ENCODE results near the gene CTNNA3. TPM values are rescaled to one million over a fixed set of nuclear protein-coding genes. Genes with fewer than 3 reads are reported as not detected.

CTNNA3 gene
- polyA plus RNA-seq, 1 experiment: 0.26 TPM

DNA sequence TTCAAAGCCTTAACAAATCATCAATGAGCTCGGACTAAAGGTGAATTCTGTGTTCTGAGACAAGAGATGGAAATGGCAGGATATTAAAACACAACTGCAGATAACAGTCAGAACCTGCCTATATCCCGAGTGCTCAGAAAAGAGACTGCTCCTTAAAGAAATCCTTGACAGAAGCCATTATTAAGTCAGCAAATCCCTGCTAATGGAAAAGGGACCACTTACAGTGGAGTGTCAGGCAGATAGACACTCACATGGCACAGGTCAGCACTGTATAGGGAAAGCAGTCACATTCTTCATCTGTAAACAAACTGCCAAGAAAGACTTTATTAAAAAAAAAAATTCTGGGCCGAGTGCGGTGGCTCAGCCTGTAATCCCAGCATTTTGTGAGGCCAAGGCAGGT is 917.6 kb downstream of the CTNNA3 start:
- DNase-seq (ENCODE audit: low read depth, low spot score): no peak
- TF ChIP-seq CTCF (IDR thresholded peaks at IDR 0.05; ENCODE audit: low read depth, low read length): no peak
- Histone ChIP-seq H3K9me3 (ENCODE audit: control insufficient read depth, insufficient read depth, low read length) (no peaks in the 10 kb centered on the region), H3K27me3 (ENCODE audit: control insufficient read depth, insufficient read depth, low read length) (no peaks in the 10 kb centered on the region), H3K27ac (ENCODE audit: low read depth, low read length) (no peak overlapping the region), H3K4me3 (ENCODE audit: low read depth, low read length) (no peak overlapping the region)
- ChIA-PET POLR2A (interaction anchor here (0.7 kb wide), 1 partner anchor 17 kb away, joined by 3 read pairs; no protein-coding TSS in a partner anchor), CTCF (no interaction called here)

DNA sequence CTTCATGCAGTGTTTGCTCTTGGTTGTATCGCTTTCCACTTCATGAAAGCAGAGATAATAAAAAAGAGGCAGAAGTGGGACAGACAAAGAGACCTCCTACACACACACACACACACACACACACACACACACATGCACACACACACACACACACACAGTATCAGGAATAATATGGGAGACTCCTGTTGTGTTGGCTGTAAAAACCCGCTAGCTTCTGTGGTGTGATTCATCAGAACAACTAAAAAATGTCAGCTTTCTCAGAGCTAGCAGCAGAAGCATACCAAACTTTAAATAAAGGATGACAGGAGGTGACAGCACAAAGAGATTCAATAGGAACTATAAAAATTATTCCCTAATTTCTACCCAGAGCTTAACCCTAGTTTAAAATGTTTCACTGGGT is 918.3 kb downstream of the CTNNA3 start:
- Histone ChIP-seq H3K9me3 (ENCODE audit: control insufficient read depth, insufficient read depth, low read length) (no peaks in the 10 kb centered on the region), H3K27ac (ENCODE audit: low read depth, low read length) (no peak overlapping the region), H3K4me3 (ENCODE audit: low read depth, low read length) (no peak overlapping the region), H3K27me3 (ENCODE audit: control insufficient read depth, insufficient read depth, low read length) (no peaks in the 10 kb centered on the region)
- CTCF ChIA-PET: no interaction called here
- no peak for DNase-seq (ENCODE audit: low read depth, low spot score)
- POLR2A ChIA-PET: interaction anchor here (0.7 kb wide), 1 partner anchor 17 kb away, joined by 3 read pairs; no protein-coding TSS in a partner anchor
- TF ChIP-seq CTCF (IDR thresholded peaks at IDR 0.05; ENCODE audit: low read depth, low read length): no peak

DNA sequence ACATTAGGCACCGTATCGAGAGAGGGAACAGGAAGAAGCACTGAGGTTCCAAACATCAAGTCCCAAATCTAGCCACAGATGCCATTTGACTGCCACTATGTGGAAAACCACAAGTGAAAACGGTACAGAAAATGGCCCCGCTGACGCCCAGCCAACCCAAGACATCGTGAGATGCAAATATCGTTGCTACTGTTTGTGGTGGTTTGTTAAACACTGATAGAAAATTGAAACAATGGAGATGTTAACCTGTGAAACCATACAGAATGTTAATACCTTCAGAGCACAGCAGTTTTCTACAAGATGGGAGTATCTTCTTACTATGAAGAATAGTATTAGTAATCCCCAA is 922.5 kb downstream of the CTNNA3 start:
- POLR2A ChIA-PET: no interaction called here
- Histone ChIP-seq H3K27me3 (ENCODE audit: control insufficient read depth, insufficient read depth, low read length) (no peaks in the 10 kb centered on the region), H3K27ac (ENCODE audit: low read depth, low read length) (no peak overlapping the region), H3K9me3 (ENCODE audit: control insufficient read depth, insufficient read depth, low read length) (no peaks in the 10 kb centered on the region), H3K4me3 (ENCODE audit: low read depth, low read length) (no peak overlapping the region)
- no peak for TF ChIP-seq CTCF (IDR thresholded peaks at IDR 0.05; ENCODE audit: low read depth, low read length)
- CTCF ChIA-PET: no interaction called here
- DNase-seq (ENCODE audit: low read depth, low spot score): no peak

GRCh38 chr10:66772548-66773471 is 923.2 kb downstream of the CTNNA3 start:
- no peak overlapping the region for H3K27ac ChIP-seq (ENCODE audit: low read depth, low read length)
- H3K4me3 ChIP-seq (ENCODE audit: low read depth, low read length): no peak overlapping the region
- CTCF ChIA-PET: no interaction called here
- DNase-seq (ENCODE audit: low read depth, low spot score): no peak
- POLR2A ChIA-PET: no interaction called here
- TF ChIP-seq CTCF (IDR thresholded peaks at IDR 0.05; ENCODE audit: low read depth, low read length): no peak
- H3K27me3 ChIP-seq (ENCODE audit: control insufficient read depth, insufficient read depth, low read length): no peaks in the 10 kb centered on the region
- H3K9me3 ChIP-seq (ENCODE audit: control insufficient read depth, insufficient read depth, low read length): no peaks in the 10 kb centered on the region

- Histone ChIP-seq H3K4me3 (ENCODE audit: low read depth, low read length) (no peak overlapping the region), H3K9me3 (ENCODE audit: control insufficient read depth, insufficient read depth, low read length) (no peaks in the 10 kb centered on the region), H3K27ac (ENCODE audit: low read depth, low read length) (no peak overlapping the region), H3K27me3 (ENCODE audit: control insufficient read depth, insufficient read depth, low read length) (no peaks in the 10 kb centered on the region)
- no peak for TF ChIP-seq CTCF (IDR thresholded peaks at IDR 0.05; ENCODE audit: low read depth, low read length)
- no peak for DNase-seq (ENCODE audit: low read depth, low spot score)
- CTCF ChIA-PET: no interaction called here
- POLR2A ChIA-PET: no interaction called here
Measured at GRCh38 chr10:66767707-66768106, 928.3 kb downstream of the CTNNA3 start.
